Cardiac muscle cell (in vitro differentiated cells and primary cell): ENCODE data around the gene TRIM33. TPM values are rescaled to one million over a fixed set of nuclear protein-coding genes. Genes with fewer than 3 reads are reported as not detected.

Experiments
- DNase-seq, 2 donors: peaks; one replicate each; pipeline versions ENCODE4 v3.0.0 to v3.0.0-alpha.2; 2010 to 2017; ENCODE audit warnings: low read depth in 1 of 2, low spot score in 1 of 2
- H3K27ac ChIP-seq: fragments of 200-600 bp; sonication (generic); 2 replicates; pipeline ENCODE4 v1.5.1; 2016
- H3K27me3 ChIP-seq: fragments of 200-600 bp; sonication (generic); 2 replicates; pipeline ENCODE4 v1.6.0; 2016; ENCODE audit warnings: control low read depth
- H3K36me3 ChIP-seq: fragments of 200-600 bp; sonication (generic); 2 replicates; pipeline ENCODE4 v1.5.1; 2016; ENCODE audit warnings: control low read depth
- H3K4me1 ChIP-seq: fragments of 200-600 bp; sonication (generic); 2 replicates; pipeline ENCODE4 v1.8.1; 2017; ENCODE audit warnings: low read depth, mild to moderate bottlenecking, mixed run types
- H3K4me3 ChIP-seq: fragments of 200-600 bp; sonication (generic); 2 replicates; pipeline ENCODE4 v1.5.1; 2016; ENCODE audit warnings: mild to moderate bottlenecking
- H3K9me3 ChIP-seq: fragments of 200-600 bp; sonication (generic); 2 replicates; pipeline ENCODE4 v1.5.1; 2017; ENCODE audit warnings: low read depth, mild to moderate bottlenecking, control low read depth
- polyA plus RNA-seq: library from polyadenylated mRNA; unstranded; fragments of >200 nt; fragmentation: Nextera tagmentation; extraction: Ambion mirVana; gene quantifications from 2 replicates; pipeline ENCODE4 v1.2.1, GENCODE V29; 2016
- total RNA-seq: library from RNA; depleted of rRNA; stranded (reverse); fragments of >200 nt; gene quantifications from 2 replicates; pipeline ENCODE4 v1.2.3, GENCODE V29; 2016
- TF ChIP-seq, protein P1 (sequence below): IDR thresholded peaks from 2 replicates; pipeline ENCODE4 v1.5.1; 2012; ENCODE audit warnings: low read depth, mild to moderate bottlenecking, low read length

Gene TRIM33
- total and polyA plus RNA-seq, 2 experiments from 2014 or later: 32.2 to 40.8 TPM

DNA sequence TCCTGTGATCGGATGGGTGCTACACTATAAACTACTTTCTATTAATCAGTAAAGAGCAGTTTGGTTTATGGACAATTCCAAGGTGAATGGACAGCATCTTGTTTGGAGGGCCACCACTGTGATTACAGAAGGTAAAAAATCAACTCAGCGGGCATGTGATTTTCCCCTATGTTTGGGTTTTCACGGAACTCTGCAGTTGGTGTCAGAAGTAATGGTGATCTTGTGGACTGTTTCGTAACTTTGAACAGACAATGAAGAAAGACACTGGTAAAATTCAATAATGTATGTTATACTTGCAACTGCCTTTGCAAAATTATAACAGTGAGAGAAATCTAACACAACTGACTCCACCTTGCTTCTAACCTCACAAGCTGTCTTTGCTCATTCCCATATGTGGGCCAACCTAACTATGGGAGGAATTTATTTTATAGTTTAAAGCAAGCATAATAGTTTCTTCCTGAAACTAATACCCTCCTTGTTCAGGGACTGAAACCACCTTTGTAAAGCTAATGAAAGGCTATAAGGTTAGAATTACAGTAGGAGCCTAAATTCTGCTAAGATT lies 53.2 kb downstream of the TRIM33 start:
- peaks cover 16% of the 10 kb centered on the region for H3K36me3 ChIP-seq
- TF ChIP-seq, protein P1, sequence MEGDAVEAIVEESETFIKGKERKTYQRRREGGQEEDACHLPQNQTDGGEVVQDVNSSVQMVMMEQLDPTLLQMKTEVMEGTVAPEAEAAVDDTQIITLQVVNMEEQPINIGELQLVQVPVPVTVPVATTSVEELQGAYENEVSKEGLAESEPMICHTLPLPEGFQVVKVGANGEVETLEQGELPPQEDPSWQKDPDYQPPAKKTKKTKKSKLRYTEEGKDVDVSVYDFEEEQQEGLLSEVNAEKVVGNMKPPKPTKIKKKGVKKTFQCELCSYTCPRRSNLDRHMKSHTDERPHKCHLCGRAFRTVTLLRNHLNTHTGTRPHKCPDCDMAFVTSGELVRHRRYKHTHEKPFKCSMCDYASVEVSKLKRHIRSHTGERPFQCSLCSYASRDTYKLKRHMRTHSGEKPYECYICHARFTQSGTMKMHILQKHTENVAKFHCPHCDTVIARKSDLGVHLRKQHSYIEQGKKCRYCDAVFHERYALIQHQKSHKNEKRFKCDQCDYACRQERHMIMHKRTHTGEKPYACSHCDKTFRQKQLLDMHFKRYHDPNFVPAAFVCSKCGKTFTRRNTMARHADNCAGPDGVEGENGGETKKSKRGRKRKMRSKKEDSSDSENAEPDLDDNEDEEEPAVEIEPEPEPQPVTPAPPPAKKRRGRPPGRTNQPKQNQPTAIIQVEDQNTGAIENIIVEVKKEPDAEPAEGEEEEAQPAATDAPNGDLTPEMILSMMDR: no peak

DNA sequence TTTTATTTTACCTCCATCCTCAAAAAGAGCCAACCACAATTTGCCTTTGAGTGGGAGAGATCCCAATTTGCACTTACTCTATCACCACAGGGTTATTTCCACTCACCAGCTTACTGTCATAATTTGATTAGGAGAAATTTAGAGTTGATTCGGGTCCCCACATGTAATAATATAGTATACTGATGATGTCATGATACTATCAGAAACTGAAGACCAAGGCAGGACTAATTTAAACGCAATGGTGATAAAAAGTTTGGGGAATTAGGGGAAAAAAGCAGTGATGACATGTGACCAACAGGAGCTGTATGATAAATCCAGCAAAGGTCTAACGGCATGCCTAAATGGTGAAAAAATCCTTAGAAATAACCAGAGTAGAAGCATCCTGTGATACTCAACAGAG lies 54.4 kb downstream of the TRIM33 start:
- TF ChIP-seq, protein P1: no peak
- DNase-seq: no peak
- no peak overlapping the region for H3K4me3 ChIP-seq
- H3K36me3 ChIP-seq: peaks cover 15% of the 10 kb centered on the region
- no peak overlapping the region for H3K27ac ChIP-seq
- no peaks in the 10 kb centered on the region for H3K9me3 ChIP-seq
- H3K27me3 ChIP-seq: no peaks in the 10 kb centered on the region
- no peaks in the 10 kb centered on the region for H3K4me1 ChIP-seq

More for the DNA sequence above, 53.2 kb downstream of the TRIM33 start:
- no peak overlapping the region for H3K4me3 ChIP-seq
- H3K27ac ChIP-seq: peak overlapping the region; percentile 26
- no peaks in the 10 kb centered on the region for H3K9me3 ChIP-seq
- H3K27me3 ChIP-seq: no peaks in the 10 kb centered on the region
- peak in 1 of 2 donors; percentile 3 for DNase-seq
- no peaks in the 10 kb centered on the region for H3K4me1 ChIP-seq

- H3K27me3 ChIP-seq: no peaks in the 10 kb centered on the region
- H3K27ac ChIP-seq: no peak overlapping the region
- DNase-seq: no peak
- H3K4me1 ChIP-seq: no peaks in the 10 kb centered on the region
- H3K9me3 ChIP-seq: no peaks in the 10 kb centered on the region
- H3K36me3 ChIP-seq: peaks cover 18% of the 10 kb centered on the region
- TF ChIP-seq, protein P1: no peak
- H3K4me3 ChIP-seq: no peak overlapping the region
Measured at GRCh38 chr1:114455102-114455785, 55.8 kb downstream of the TRIM33 start.

GRCh38 chr1:114454539-114454938 lies 56.5 kb downstream of the TRIM33 start:
- DNase-seq: no peak
- Histone ChIP-seq H3K9me3 (no peaks in the 10 kb centered on the region), H3K36me3 (peaks cover 18% of the 10 kb centered on the region), H3K4me3 (no peak overlapping the region), H3K27ac (no peak overlapping the region), H3K4me1 (no peaks in the 10 kb centered on the region), H3K27me3 (no peaks in the 10 kb centered on the region)
- TF ChIP-seq, protein P1: no peak

GRCh38 chr1:114453361-114453784 lies 57.6 kb downstream of the TRIM33 start:
- H3K36me3 ChIP-seq: peaks cover 18% of the 10 kb centered on the region
- H3K27me3 ChIP-seq: no peaks in the 10 kb centered on the region
- no peak overlapping the region for H3K4me3 ChIP-seq
- no peak for DNase-seq
- no peaks in the 10 kb centered on the region for H3K9me3 ChIP-seq
- TF ChIP-seq, protein P1: no peak
- H3K4me1 ChIP-seq: no peaks in the 10 kb centered on the region
- H3K27ac ChIP-seq: peak overlapping the region; percentile 60
